ENCODE measurements around the gene ENAH. TPM values are rescaled to one million over a fixed set of nuclear protein-coding genes. Genes with fewer than 3 reads are reported as not detected.

The ENAH gene
- total and polyA plus RNA-seq, 9 of the 15 experiments (the other 6 are each of a cell fraction or from before 2014, with no cell fraction given): 0.03 to 1.2 (median 0.15) TPM

- no peak overlapping the region for H3K4me2 ChIP-seq (ENCODE audit: insufficient read depth, low read length)
- no peak for ATAC-seq
- no peaks in the 10 kb centered on the region for H3K4me1 ChIP-seq (replicated peaks in 1 of 2; ENCODE audit: control insufficient read depth in 2 of 2, insufficient read depth in 2 of 2, low read length in 2 of 2)
- POLR2A ChIA-PET: interaction anchor here (0.7 kb wide), 1 partner anchor 20 kb away, joined by 3 read pairs; no protein-coding TSS in a partner anchor
- H3K4me3 ChIP-seq: no peak overlapping the region
- in situ Hi-C loops (cut with MboI): no loop called here
- 0% methylated on average over 2 of the region's 2 CpGs for WGBS (ENCODE audit: insufficient coverage, low coverage, missing lambda C conversion rate)
- H4K20me1 ChIP-seq (replicated peaks; ENCODE audit: control insufficient read depth, insufficient read depth, low read length): no peaks in the 10 kb centered on the region
- H3K9me3 ChIP-seq (replicated peaks; ENCODE audit: control insufficient read depth, insufficient read depth, low read depth, low read length): no peaks in the 10 kb centered on the region
- no peaks in the 10 kb centered on the region for H3K79me2 ChIP-seq (ENCODE audit: control insufficient read depth, insufficient read depth, low read length)
- H3K27ac ChIP-seq (ENCODE audit: extremely low read depth, low read depth, low read length): no peak overlapping the region
- no peak for DNase-seq (ENCODE audit: extremely low read depth in 1 of 4, low spot score in 3 of 4)
- no peak for FAIRE-seq
- H3K9ac ChIP-seq (ENCODE audit: insufficient read depth in 1 of 2, low read depth in 2 of 2, low read length in 2 of 2): no peak overlapping the region
- no peaks in the 10 kb centered on the region for H3K36me3 ChIP-seq (ENCODE audit: control insufficient read depth, insufficient read depth, low read length)
- BruUV-seq (replicated peaks): no TSS peak
- TF ChIP-seq NFIC (IDR thresholded peaks at IDR 0.05) (peak; percentile 46), RCOR1 (IDR thresholded peaks at IDR 0.05; ENCODE audit: borderline replicate concordance in 1 of 2, low read depth in 2 of 2, low read length in 2 of 2) (peak in 1 of 2 experiments; percentile 47; a peak in 1 of 4 replicates), ZBTB43 (CRISPR knock-in tag; IDR thresholded peaks at IDR 0.05) (no peak), KDM1A (IDR thresholded peaks at IDR 0.05) (peak; percentile 24 to 32; a peak in 2 of 4 replicates), SUPT5H (IDR thresholded peaks at IDR 0.05) (no peak), CBFA2T2 (conservative IDR thresholded peaks at IDR 0.05) (0 out of 2 replicates have a peak, but pooled peaks have one; percentile 7), ZNF830 (CRISPR knock-in tag; IDR thresholded peaks at IDR 0.05) (no peak), FOXJ3 (CRISPR knock-in tag; IDR thresholded peaks at IDR 0.05) (no peak), ZNF12 (CRISPR knock-in tag; IDR thresholded peaks at IDR 0.05) (no peak), GATAD2B (IDR thresholded peaks at IDR 0.05; ENCODE audit: borderline replicate concordance) (no peak), CCAR2 (IDR thresholded peaks at IDR 0.05; ENCODE audit: low read depth, low read length) (no peak), PRMT5 (CRISPR knock-in tag; IDR thresholded peaks at IDR 0.05) (no peak), ZNF184 (CRISPR knock-in tag; IDR thresholded peaks at IDR 0.05) (no peak), RB1 (IDR thresholded peaks at IDR 0.05; ENCODE audit: low read depth) (no peak), U2AF2 (optimal IDR thresholded peaks at IDR 0.05; ENCODE audit: low read depth, low read length) (no peak), SRSF9 (IDR thresholded peaks at IDR 0.05; ENCODE audit: borderline replicate concordance, low read depth, low read length) (no peak), POLR3A (IDR thresholded peaks at IDR 0.05; ENCODE audit: borderline replicate concordance, extremely low read depth, insufficient read depth, insufficient read length) (no peak), FOS (IDR thresholded peaks at IDR 0.05; ENCODE audit: extremely low read depth, insufficient read length) (no peak), CBFA2T3 (IDR thresholded peaks at IDR 0.05) (peak; percentile 32; the same call in 1 of the 2 replicates)
- intact Hi-C loops (cut with micrococcal nuclease): no loop called here
- no peak overlapping the region for H2AFZ ChIP-seq (ENCODE audit: low read depth, low read length)
- H3K27me3 ChIP-seq (ENCODE audit: control insufficient read depth in 2 of 2, insufficient read depth in 2 of 2, low read length in 2 of 2): peaks cover 4 to 13% of the 10 kb centered on the region in 2 experiments; a peak in 4 of 5 replicates
- CTCF ChIA-PET (ENCODE audit: low intra/inter-chr PET ratio): no interaction called here
- no peaks in the 10 kb centered on the region for H3K9me1 ChIP-seq (ENCODE audit: control insufficient read depth, insufficient read depth, low read length)
Observed at GRCh38 chr1:225627304-225627947, 25.5 kb downstream of the ENAH start.
